HEK293 (cell line): ENCODE results near the gene ZNF565.

Experiments
- GLI4 ChIP-seq: fragments of 450-650 bp; formaldehyde crosslinking; IDR thresholded peaks from 2 replicates; pipeline ENCODE4 v1.5.1; 2016; ENCODE audit warnings: missing biosample characterization, missing genetic modification characterization
- GLIS1 ChIP-seq: fragments of 450-650 bp; formaldehyde crosslinking; IDR thresholded peaks from 2 replicates; pipeline ENCODE4 v1.5.1; 2016; ENCODE audit warnings: missing biosample characterization, missing genetic modification characterization
- HOXC10 ChIP-seq: sonication (generic); formaldehyde crosslinking; IDR thresholded peaks from 2 replicates; pipeline ENCODE4 v1.8.1; 2023; ENCODE audit warnings: mild to moderate bottlenecking, missing genetic modification reagents
- MZF1 ChIP-seq: fragments of 450-650 bp; formaldehyde crosslinking; IDR thresholded peaks from 2 replicates; pipeline ENCODE4 v1.5.1; 2017; ENCODE audit warnings: missing biosample characterization, missing genetic modification characterization, borderline replicate concordance
- PRDM1 ChIP-seq: fragments of 450-650 bp; formaldehyde crosslinking; IDR thresholded peaks from 2 replicates; pipeline ENCODE4; 2016; ENCODE audit warnings: missing biosample characterization, missing genetic modification characterization
- REPIN1 ChIP-seq: fragments of 450-650 bp; formaldehyde crosslinking; IDR thresholded peaks from 2 replicates; pipeline ENCODE4 v1.5.1; 2017; ENCODE audit warnings: missing biosample characterization, missing genetic modification characterization, low read depth
- SALL2 ChIP-seq: fragments of 450-650 bp; formaldehyde crosslinking; IDR thresholded peaks from 2 replicates; pipeline ENCODE4 v1.5.0; 2017; ENCODE audit warnings: missing biosample characterization, mild to moderate bottlenecking, missing genetic modification characterization, borderline replicate concordance
- ZBTB8A ChIP-seq: fragments of 450-650 bp; formaldehyde crosslinking; IDR thresholded peaks from 2 replicates; pipeline ENCODE4 v1.5.1; 2016; ENCODE audit warnings: missing biosample characterization, missing genetic modification characterization
- ZNF10 ChIP-seq: fragments of 450-650 bp; formaldehyde crosslinking; IDR thresholded peaks from 2 replicates; pipeline ENCODE4 v1.5.1; 2017; ENCODE audit warnings: missing biosample characterization, missing genetic modification characterization
- ZNF138 ChIP-seq: fragments of 450-650 bp; formaldehyde crosslinking; IDR thresholded peaks from 2 replicates; pipeline ENCODE4 v1.5.1; 2016; ENCODE audit warnings: missing biosample characterization, missing genetic modification characterization, borderline replicate concordance
- ZNF16 ChIP-seq: fragments of 450-650 bp; formaldehyde crosslinking; IDR thresholded peaks from 2 replicates; pipeline ENCODE4 v1.5.1; 2016; ENCODE audit warnings: low read depth, missing biosample characterization, missing genetic modification characterization
- ZNF266 ChIP-seq: fragments of 450-650 bp; formaldehyde crosslinking; IDR thresholded peaks from 2 replicates; pipeline ENCODE4 v1.5.1; 2016; ENCODE audit warnings: missing biosample characterization, missing genetic modification characterization, low read depth
- ZNF501 ChIP-seq: fragments of 450-650 bp; formaldehyde crosslinking; IDR thresholded peaks from 2 replicates; pipeline ENCODE4 v1.5.1; 2016; ENCODE audit warnings: missing biosample characterization, missing genetic modification characterization
- ZNF558 ChIP-seq: fragments of 450-650 bp; formaldehyde crosslinking; IDR thresholded peaks from 2 replicates; pipeline ENCODE4 v1.5.1; 2016; ENCODE audit warnings: missing biosample characterization, missing genetic modification characterization
- ZNF561 ChIP-seq: fragments of 450-650 bp; IDR thresholded peaks from 2 replicates; pipeline ENCODE4 v1.5.1; 2018; ENCODE audit warnings: missing biosample characterization, missing genetic modification characterization, borderline replicate concordance
- ZNF596 ChIP-seq: fragments of 450-650 bp; IDR thresholded peaks from 2 replicates; pipeline ENCODE4 v1.5.0; 2018; ENCODE audit warnings: missing biosample characterization, mild to moderate bottlenecking, missing genetic modification characterization, moderate library complexity
- ZNF610 ChIP-seq: fragments of 450-650 bp; formaldehyde crosslinking; IDR thresholded peaks from 2 replicates; pipeline ENCODE4 v1.5.1; 2016; ENCODE audit warnings: missing biosample characterization, missing genetic modification characterization, borderline replicate concordance
- ZNF621 ChIP-seq: fragments of 450-650 bp; formaldehyde crosslinking; IDR thresholded peaks from 2 replicates; pipeline ENCODE4 v1.5.1; 2017; ENCODE audit warnings: missing biosample characterization, missing genetic modification characterization
- ZNF624 ChIP-seq: fragments of 450-650 bp; formaldehyde crosslinking; IDR thresholded peaks from 2 replicates; pipeline ENCODE4 v1.5.1; 2017; ENCODE audit warnings: missing biosample characterization, missing genetic modification characterization
- ZNF670 ChIP-seq: fragments of 450-650 bp; formaldehyde crosslinking; IDR thresholded peaks from 2 replicates; pipeline ENCODE4 v1.5.1; 2016; ENCODE audit warnings: missing biosample characterization, missing genetic modification characterization, low read depth
- ZNF701 ChIP-seq: fragments of 450-650 bp; formaldehyde crosslinking; IDR thresholded peaks from 2 replicates; pipeline ENCODE4 v1.5.1; 2016; ENCODE audit warnings: missing biosample characterization, missing genetic modification characterization
- ZNF768 ChIP-seq: fragments of 450-650 bp; formaldehyde crosslinking; IDR thresholded peaks from 2 replicates; pipeline ENCODE4 v1.5.1; 2018; ENCODE audit warnings: missing biosample characterization, mild to moderate bottlenecking, missing genetic modification characterization
- ZNF792 ChIP-seq: fragments of 450-650 bp; formaldehyde crosslinking; IDR thresholded peaks from 2 replicates; pipeline ENCODE4 v1.5.1; 2016; ENCODE audit warnings: missing biosample characterization, missing genetic modification characterization
- ZNF837 ChIP-seq: fragments of 450-650 bp; formaldehyde crosslinking; IDR thresholded peaks from 2 replicates; pipeline ENCODE4 v1.5.1; 2016; ENCODE audit warnings: missing biosample characterization, missing genetic modification characterization
- ZXDB ChIP-seq: fragments of 450-650 bp; formaldehyde crosslinking; IDR thresholded peaks from 2 replicates; pipeline ENCODE4 v1.5.1; 2016; ENCODE audit warnings: missing biosample characterization, missing genetic modification characterization
- TF ChIP-seq, protein P1 (sequence below): fragments of 450-650 bp; formaldehyde crosslinking; IDR thresholded peaks from 2 replicates; pipeline ENCODE4 v1.5.1; 2016; ENCODE audit warnings: missing biosample characterization, missing genetic modification characterization, low read depth
- TF ChIP-seq, protein P2 (sequence below): fragments of 450-650 bp; formaldehyde crosslinking; IDR thresholded peaks from 2 replicates; pipeline ENCODE4 v1.5.1; 2017; ENCODE audit warnings: missing biosample characterization, mild to moderate bottlenecking, missing genetic modification characterization, moderate library complexity
- TF ChIP-seq, protein P3 (sequence below): fragments of 450-650 bp; formaldehyde crosslinking; IDR thresholded peaks from 2 replicates; pipeline ENCODE4 v1.5.1; 2016; ENCODE audit warnings: missing biosample characterization, missing genetic modification characterization
- TF ChIP-seq, protein P4 (sequence below): fragments of 450-650 bp; formaldehyde crosslinking; IDR thresholded peaks from 2 replicates; pipeline ENCODE4 v1.5.1; 2016; ENCODE audit warnings: missing biosample characterization, missing genetic modification characterization, borderline replicate concordance
- TF ChIP-seq, protein P5 (sequence below): fragments of 450-650 bp; formaldehyde crosslinking; conservative IDR thresholded peaks from 2 replicates; pipeline ENCODE4 v1.5.1; 2016; ENCODE audit warnings: low read depth, missing biosample characterization, missing genetic modification characterization

ZNF565 gene

DNA sequence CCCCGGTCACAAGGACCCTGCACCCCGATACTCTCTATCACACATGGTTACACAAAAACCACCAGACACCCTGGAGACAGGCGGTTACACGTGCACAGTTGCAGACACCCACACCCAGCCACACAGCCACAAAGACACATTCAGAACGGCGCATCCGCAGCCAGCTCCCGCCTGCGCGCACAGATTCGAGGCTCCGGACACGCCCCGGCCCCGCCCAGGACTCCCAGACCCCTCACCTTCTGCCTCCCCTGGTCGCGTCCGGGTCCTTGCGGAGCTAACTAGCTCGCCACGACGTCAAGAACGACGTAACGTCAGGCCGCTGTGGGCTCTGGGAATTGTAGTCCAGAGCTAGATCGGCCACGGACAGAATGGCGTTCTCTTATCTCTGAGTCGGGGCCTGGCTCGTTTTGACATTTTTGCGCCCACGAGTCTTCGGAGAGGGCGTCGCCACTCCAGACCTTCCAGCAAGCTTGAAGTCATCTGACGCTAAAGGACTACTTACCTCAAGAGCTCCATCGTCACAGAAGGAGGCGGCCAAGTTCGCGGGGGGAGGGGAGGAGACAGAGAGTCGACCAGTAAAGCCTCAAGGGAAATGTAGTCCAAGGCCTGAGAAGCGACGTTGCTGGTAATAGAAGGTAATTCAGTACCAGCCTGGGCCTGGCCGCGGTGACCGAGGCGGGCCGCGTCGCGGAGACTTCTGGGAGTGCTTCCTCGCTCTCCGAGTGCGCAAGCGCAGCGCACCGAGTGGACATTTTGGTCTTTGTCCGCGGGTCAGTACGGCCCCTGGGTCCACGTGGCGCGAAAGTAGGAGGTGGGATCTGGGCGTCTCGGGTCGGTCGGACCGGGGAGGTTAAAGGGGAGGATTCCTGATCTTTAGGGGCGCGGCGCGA is at the start of gene ZNF565, which contains the start of gene ZNF146 (continued):
- TF ChIP-seq REPIN1 (tag by site-specific recombination), result peak; percentile 98
- no peak for TF ChIP-seq MZF1 (tag by site-specific recombination)
- TF ChIP-seq ZNF501, result peak; percentile 93
- TF ChIP-seq, protein P1, sequence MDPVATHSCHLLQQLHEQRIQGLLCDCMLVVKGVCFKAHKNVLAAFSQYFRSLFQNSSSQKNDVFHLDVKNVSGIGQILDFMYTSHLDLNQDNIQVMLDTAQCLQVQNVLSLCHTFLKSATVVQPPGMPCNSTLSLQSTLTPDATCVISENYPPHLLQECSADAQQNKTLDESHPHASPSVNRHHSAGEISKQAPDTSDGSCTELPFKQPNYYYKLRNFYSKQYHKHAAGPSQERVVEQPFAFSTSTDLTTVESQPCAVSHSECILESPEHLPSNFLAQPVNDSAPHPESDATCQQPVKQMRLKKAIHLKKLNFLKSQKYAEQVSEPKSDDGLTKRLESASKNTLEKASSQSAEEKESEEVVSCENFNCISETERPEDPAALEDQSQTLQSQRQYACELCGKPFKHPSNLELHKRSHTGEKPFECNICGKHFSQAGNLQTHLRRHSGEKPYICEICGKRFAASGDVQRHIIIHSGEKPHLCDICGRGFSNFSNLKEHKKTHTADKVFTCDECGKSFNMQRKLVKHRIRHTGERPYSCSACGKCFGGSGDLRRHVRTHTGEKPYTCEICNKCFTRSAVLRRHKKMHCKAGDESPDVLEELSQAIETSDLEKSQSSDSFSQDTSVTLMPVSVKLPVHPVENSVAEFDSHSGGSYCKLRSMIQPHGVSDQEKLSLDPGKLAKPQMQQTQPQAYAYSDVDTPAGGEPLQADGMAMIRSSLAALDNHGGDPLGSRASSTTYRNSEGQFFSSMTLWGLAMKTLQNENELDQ (tag by site-specific recombination), result no peak
- TF ChIP-seq, protein P2, sequence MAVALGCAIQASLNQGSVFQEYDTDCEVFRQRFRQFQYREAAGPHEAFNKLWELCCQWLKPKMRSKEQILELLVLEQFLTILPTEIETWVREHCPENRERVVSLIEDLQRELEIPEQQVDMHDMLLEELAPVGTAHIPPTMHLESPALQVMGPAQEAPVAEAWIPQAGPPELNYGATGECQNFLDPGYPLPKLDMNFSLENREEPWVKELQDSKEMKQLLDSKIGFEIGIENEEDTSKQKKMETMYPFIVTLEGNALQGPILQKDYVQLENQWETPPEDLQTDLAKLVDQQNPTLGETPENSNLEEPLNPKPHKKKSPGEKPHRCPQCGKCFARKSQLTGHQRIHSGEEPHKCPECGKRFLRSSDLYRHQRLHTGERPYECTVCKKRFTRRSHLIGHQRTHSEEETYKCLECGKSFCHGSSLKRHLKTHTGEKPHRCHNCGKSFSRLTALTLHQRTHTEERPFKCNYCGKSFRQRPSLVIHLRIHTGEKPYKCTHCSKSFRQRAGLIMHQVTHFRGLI (tag by site-specific recombination), result 0 out of 2 replicates have a peak, but pooled peaks have one; percentile 29
- no peak; the same call in 1 of the 2 replicates for TF ChIP-seq PRDM1 (tag by site-specific recombination)
- no peak for TF ChIP-seq ZNF768 (tag by site-specific recombination)
- peak; percentile 83; the same call in 1 of the 2 replicates for TF ChIP-seq ZNF558
- no peak for TF ChIP-seq SALL2
- TF ChIP-seq, protein P3, sequence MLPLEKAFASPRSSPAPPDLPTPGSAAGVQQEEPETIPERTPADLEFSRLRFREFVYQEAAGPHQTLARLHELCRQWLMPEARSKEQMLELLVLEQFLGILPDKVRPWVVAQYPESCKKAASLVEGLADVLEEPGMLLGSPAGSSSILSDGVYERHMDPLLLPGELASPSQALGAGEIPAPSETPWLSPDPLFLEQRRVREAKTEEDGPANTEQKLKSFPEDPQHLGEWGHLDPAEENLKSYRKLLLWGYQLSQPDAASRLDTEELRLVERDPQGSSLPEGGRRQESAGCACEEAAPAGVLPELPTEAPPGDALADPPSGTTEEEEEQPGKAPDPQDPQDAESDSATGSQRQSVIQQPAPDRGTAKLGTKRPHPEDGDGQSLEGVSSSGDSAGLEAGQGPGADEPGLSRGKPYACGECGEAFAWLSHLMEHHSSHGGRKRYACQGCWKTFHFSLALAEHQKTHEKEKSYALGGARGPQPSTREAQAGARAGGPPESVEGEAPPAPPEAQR, result peak; percentile 58; the same call in 1 of the 2 replicates
- TF ChIP-seq ZNF701 (tag by site-specific recombination), result no peak
- no peak for TF ChIP-seq ZNF596 (tag by site-specific recombination)
- TF ChIP-seq ZNF561 (tag by site-specific recombination), result no peak; the same call in 1 of the 2 replicates
- TF ChIP-seq ZNF621 (tag by site-specific recombination), result no peak
- TF ChIP-seq ZNF138 (tag by site-specific recombination), result no peak
- no peak for TF ChIP-seq ZNF837 (tag by site-specific recombination)
- peak; percentile 98 for TF ChIP-seq ZXDB (tag by site-specific recombination)
- peak; percentile 74 for TF ChIP-seq ZBTB8A
- TF ChIP-seq ZNF10 (tag by site-specific recombination), result peak; percentile 49; the same call in 1 of the 2 replicates
- no peak for TF ChIP-seq HOXC10 (CRISPR knock-in tag)
- TF ChIP-seq GLI4 (tag by site-specific recombination), result no peak
- peak; percentile 91 for TF ChIP-seq ZNF610
- TF ChIP-seq, protein P4, sequence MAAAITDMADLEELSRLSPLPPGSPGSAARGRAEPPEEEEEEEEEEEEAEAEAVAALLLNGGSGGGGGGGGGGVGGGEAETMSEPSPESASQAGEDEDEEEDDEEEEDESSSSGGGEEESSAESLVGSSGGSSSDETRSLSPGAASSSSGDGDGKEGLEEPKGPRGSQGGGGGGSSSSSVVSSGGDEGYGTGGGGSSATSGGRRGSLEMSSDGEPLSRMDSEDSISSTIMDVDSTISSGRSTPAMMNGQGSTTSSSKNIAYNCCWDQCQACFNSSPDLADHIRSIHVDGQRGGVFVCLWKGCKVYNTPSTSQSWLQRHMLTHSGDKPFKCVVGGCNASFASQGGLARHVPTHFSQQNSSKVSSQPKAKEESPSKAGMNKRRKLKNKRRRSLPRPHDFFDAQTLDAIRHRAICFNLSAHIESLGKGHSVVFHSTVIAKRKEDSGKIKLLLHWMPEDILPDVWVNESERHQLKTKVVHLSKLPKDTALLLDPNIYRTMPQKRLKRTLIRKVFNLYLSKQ (tag by site-specific recombination), result no peak
- TF ChIP-seq ZNF16 (tag by site-specific recombination), result no peak
- TF ChIP-seq ZNF792 (tag by site-specific recombination), result no peak; the same call in 1 of the 2 replicates
- no peak for TF ChIP-seq ZNF624 (tag by site-specific recombination)
- TF ChIP-seq GLIS1, result peak; percentile 90
- TF ChIP-seq, protein P5, sequence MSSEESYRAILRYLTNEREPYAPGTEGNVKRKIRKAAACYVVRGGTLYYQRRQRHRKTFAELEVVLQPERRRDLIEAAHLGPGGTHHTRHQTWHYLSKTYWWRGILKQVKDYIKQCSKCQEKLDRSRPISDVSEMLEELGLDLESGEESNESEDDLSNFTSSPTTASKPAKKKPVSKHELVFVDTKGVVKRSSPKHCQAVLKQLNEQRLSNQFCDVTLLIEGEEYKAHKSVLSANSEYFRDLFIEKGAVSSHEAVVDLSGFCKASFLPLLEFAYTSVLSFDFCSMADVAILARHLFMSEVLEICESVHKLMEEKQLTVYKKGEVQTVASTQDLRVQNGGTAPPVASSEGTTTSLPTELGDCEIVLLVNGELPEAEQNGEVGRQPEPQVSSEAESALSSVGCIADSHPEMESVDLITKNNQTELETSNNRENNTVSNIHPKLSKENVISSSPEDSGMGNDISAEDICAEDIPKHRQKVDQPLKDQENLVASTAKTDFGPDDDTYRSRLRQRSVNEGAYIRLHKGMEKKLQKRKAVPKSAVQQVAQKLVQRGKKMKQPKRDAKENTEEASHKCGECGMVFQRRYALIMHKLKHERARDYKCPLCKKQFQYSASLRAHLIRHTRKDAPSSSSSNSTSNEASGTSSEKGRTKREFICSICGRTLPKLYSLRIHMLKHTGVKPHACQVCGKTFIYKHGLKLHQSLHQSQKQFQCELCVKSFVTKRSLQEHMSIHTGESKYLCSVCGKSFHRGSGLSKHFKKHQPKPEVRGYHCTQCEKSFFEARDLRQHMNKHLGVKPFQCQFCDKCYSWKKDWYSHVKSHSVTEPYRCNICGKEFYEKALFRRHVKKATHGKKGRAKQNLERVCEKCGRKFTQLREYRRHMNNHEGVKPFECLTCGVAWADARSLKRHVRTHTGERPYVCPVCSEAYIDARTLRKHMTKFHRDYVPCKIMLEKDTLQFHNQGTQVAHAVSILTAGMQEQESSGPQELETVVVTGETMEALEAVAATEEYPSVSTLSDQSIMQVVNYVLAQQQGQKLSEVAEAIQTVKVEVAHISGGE, result peak; percentile 73
- TF ChIP-seq ZNF266, result no peak
- no peak for TF ChIP-seq ZNF670 (tag by site-specific recombination)
